Esophagus squamous epithelium (tissue), 4 donors: ENCODE results near the gene DYDC2.

Experiments used
- POLR2A ChIP-seq, 4 donors: fragments of 450-650 bp; IDR thresholded peaks; one replicate each; pipeline ENCODE4 v1.6.1; 2017; ENCODE audit warnings: antibody characterized with exemption in 4 of 4, mild to moderate bottlenecking in 4 of 4, moderate library complexity in 3 of 4
- TF ChIP-seq, protein P1 (sequence below), 6 experiments: fragments of 450-650 bp in 4 of 6; fragments of 200-600 bp in 2 of 6; sonication (generic) in 2 of 6; IDR thresholded peaks; one replicate each; pipeline ENCODE4 v1.5.1; 2016 to 2019; ENCODE audit warnings: antibody characterized with exemption in 6 of 6, mild to moderate bottlenecking in 4 of 6, moderate library complexity in 4 of 6

DNA sequence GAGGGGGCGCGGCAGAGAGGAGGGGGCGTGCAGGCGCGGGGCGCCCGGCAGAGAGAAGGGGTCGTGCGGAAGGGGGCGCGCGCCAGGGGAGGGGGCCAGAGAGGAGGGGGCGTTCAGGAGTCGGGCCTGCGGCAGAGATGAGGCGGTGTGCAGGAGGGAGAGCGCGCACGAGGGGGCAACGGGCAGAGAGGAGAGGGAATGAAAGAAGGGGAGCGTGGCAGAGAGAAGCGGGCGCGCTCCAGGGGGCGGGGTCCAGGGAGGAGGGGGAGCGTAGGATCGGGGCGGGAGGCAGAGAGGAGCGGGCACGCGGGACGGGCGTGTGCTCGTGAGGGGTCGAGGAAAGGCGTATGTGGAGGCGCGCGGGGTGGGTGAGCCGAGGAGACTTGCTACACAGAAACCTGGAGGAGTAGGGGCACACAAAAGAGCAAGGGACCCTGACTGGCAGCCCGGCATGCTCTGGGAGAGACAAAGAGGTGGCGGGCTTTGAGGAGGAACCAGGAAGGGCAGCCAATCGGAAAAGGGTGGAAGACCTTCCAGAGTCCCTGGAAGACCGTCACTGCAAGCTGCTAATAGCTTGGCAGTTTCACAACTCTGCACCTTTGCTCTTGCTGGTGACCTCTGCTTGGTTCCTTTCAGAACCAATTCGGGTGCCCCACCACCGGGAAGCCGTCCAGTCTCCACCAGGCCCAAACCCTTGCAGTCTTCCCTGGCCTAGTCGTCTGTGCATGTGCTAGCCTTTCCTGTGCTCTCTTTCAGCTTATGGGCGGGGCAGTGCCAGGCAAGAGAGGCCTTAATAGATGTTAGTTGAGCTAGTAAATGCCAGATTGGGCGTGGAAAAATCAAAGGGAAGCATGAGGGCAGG is 639 bp downstream of the DYDC2 start:
- TF ChIP-seq POLR2A (IDR thresholded peaks at IDR 0.05) = no peak
- TF ChIP-seq, protein P1, sequence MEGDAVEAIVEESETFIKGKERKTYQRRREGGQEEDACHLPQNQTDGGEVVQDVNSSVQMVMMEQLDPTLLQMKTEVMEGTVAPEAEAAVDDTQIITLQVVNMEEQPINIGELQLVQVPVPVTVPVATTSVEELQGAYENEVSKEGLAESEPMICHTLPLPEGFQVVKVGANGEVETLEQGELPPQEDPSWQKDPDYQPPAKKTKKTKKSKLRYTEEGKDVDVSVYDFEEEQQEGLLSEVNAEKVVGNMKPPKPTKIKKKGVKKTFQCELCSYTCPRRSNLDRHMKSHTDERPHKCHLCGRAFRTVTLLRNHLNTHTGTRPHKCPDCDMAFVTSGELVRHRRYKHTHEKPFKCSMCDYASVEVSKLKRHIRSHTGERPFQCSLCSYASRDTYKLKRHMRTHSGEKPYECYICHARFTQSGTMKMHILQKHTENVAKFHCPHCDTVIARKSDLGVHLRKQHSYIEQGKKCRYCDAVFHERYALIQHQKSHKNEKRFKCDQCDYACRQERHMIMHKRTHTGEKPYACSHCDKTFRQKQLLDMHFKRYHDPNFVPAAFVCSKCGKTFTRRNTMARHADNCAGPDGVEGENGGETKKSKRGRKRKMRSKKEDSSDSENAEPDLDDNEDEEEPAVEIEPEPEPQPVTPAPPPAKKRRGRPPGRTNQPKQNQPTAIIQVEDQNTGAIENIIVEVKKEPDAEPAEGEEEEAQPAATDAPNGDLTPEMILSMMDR (IDR thresholded peaks at IDR 0.05) = no peak
